Gastrocnemius medialis (tissue), 4 donors: Measurements from ENCODE around the gene AAK1. TPM values are rescaled to one million over a fixed set of nuclear protein-coding genes. Genes with fewer than 3 reads are reported as not detected.

Experiments
- ATAC-seq, 2 donors: fragments of 150-250 bp; one replicate each; pipeline ENCODE4 v1.9.1; 2016
- DNase-seq, 2 donors: peaks; one replicate each; pipeline ENCODE4 v3.0.0-alpha.2; 2019
- H3K27ac ChIP-seq, 4 donors: fragments of 200-600 bp; sonication (generic); 1 replicate in 1 of 4; 2 replicates in 3 of 4; pipeline ENCODE4 v1.5.1; 2016 to 2018; ENCODE audit warnings: mild to moderate bottlenecking in 2 of 4, moderate library complexity in 1 of 4
- H3K27me3 ChIP-seq, 3 donors: fragments of 200-600 bp; sonication (generic) in 2 of 3; 1 replicate in 1 of 3; 2 replicates in 2 of 3; pipeline versions ENCODE4 v1.5.1 to v1.6.0; 2016 to 2019; ENCODE audit warnings: mild to moderate bottlenecking in 1 of 3, moderate library complexity in 1 of 3
- H3K36me3 ChIP-seq, 2 donors: fragments of 200-600 bp; sonication (generic) in 1 of 2; one replicate each; pipeline ENCODE4 v1.5.1; 2017 to 2018
- H3K4me1 ChIP-seq, 2 donors: fragments of 200-600 bp; sonication (generic) in 1 of 2; one replicate each; pipeline ENCODE4 v1.5.1; 2016 to 2017; ENCODE audit warnings: mild to moderate bottlenecking in 2 of 2
- H3K4me3 ChIP-seq, 4 donors: fragments of 200-600 bp; sonication (generic) in 3 of 4; 1 replicate in 1 of 4; 2 replicates in 3 of 4; pipeline ENCODE4 v1.5.1; 2016 to 2019; ENCODE audit warnings: mild to moderate bottlenecking in 2 of 4
- H3K9me3 ChIP-seq, 3 donors: fragments of 200-600 bp; sonication (generic) in 2 of 3; 1 replicate in 1 of 3; 2 replicates in 2 of 3; pipeline ENCODE4 v1.5.1; 2016 to 2019
- POLR2A ChIP-seq, 2 donors: fragments of 450-650 bp; IDR thresholded peaks; one replicate each; pipeline ENCODE4 v1.6.1; 2017; ENCODE audit warnings: antibody characterized with exemption in 2 of 2, mild to moderate bottlenecking in 2 of 2, moderate library complexity in 2 of 2
- in situ Hi-C, 4 donors: fragments of 200-750 bp; cut with MboI; loops; one replicate each; pipeline versions ENCODE4 v1.15.0 to v1.8.0; 2017; ENCODE audit warnings: low sequenced_read_pairs in 4 of 4
- intact Hi-C: fragments of 100-400 bp; cut with DNase I; formaldehyde crosslinking; loops from one replicate; pipeline ENCODE4 v1.15.1; 2023; ENCODE audit warnings: low total_unique reads
- total RNA-seq, 4 donors: library from RNA; depleted of rRNA; stranded (reverse); fragments of >200 nt; gene quantifications; one replicate each; pipeline versions ENCODE4 v1.1.0 to v1.2.3, GENCODE V29; 2016
- TF ChIP-seq, protein P1 (sequence below), 5 experiments: fragments of 450-650 bp in 3 of 5; fragments of 200-600 bp in 2 of 5; sonication (generic) in 2 of 5; IDR thresholded peaks in 4 of 5; conservative IDR thresholded peaks in 1 of 5; 1 replicate in 4 of 5; 2 replicates in 1 of 5; pipeline ENCODE4 v1.5.1; 2016 to 2019; ENCODE audit warnings: antibody characterized with exemption in 5 of 5, mild to moderate bottlenecking in 3 of 5, moderate library complexity in 3 of 5

The AAK1 gene
- total RNA-seq, 4 donors from 2014 or later, result 30.0 to 47.3 (median 39.1) TPM

DNA sequence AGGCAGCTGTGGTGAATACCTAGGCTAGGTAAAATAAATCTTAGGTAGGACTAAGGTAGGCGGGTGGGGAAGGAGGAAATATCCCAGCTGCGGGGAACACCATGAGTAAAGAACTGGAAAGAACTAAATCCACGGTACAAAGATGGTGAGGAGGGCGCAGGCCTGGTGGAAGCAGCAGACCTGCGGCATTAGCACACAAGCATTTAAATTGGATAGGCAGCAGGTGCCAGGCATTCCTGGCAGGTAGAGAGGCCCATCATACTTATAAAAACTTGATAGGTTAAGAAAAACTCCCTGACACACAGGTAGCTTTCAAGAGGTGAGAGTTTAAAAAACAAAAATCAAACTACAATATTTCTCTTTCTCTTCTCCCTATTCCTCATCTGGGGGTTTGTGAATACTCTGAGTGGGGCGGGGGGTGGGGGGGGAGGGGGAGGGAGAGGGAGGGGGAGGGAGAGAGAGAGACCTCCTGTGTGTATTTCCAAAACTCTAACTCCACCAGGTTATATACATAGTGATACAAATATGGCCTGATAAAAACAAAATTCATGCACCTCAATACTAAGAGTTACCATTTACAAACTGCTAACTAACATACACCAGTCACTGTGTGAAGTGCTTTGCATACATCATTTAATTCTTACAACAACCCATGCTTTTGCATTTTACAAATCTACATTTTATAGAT, 13.5 kb downstream of the AAK1 start:
- Histone ChIP-seq H3K27ac (no peak overlapping the region), H3K4me1 (peaks cover 37 to 64% of the 10 kb centered on the region in 2 donors), H3K36me3 (no peaks in the 10 kb centered on the region), H3K9me3 (no peaks in the 10 kb centered on the region), H3K4me3 (no peak overlapping the region), H3K27me3 (no peaks in the 10 kb centered on the region)
- in situ Hi-C loops (no loop called here), intact Hi-C loops (no loop called here)
- TF ChIP-seq, protein P1, sequence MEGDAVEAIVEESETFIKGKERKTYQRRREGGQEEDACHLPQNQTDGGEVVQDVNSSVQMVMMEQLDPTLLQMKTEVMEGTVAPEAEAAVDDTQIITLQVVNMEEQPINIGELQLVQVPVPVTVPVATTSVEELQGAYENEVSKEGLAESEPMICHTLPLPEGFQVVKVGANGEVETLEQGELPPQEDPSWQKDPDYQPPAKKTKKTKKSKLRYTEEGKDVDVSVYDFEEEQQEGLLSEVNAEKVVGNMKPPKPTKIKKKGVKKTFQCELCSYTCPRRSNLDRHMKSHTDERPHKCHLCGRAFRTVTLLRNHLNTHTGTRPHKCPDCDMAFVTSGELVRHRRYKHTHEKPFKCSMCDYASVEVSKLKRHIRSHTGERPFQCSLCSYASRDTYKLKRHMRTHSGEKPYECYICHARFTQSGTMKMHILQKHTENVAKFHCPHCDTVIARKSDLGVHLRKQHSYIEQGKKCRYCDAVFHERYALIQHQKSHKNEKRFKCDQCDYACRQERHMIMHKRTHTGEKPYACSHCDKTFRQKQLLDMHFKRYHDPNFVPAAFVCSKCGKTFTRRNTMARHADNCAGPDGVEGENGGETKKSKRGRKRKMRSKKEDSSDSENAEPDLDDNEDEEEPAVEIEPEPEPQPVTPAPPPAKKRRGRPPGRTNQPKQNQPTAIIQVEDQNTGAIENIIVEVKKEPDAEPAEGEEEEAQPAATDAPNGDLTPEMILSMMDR (IDR thresholded peaks at IDR 0.05 in 4 of 5, conservative IDR thresholded peaks at IDR 0.05 in 1 of 5), result no peak
- no peak for TF ChIP-seq POLR2A (IDR thresholded peaks at IDR 0.05)
- no peak for DNase-seq
- ATAC-seq, result no peak

DNA sequence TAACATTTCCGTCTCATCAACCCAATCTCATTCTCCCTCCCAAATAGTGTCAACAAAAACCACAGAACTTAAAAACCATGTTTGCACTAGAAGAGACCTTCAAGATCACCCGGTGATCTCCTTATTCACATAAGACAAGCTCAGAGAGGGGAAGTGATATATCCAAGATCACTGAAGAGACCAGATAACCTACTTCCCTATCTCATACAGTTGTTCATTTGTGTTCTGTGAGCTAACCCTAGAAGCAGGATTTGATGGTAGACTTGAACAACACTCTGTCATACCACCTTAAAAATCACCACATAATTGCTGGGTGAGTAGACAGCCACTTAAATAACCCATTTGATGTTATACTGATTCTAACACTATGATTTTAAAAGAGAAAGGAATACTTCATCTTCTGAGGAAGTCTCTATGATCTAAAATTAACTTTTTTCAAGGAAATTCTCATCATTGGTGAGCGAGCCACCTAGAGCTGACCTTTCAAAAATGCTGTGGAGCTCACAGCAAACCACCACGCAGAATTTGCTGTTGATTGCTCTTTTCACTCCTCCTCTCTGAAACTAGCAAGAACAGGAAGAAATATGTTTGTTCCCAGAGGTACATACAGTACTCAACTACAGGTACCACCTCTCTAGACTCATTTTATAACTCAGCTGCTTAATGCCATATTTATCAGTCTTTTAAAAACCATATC, 15.1 kb downstream of the AAK1 start:
- DNase-seq (no peak), ATAC-seq (no peak)
- Histone ChIP-seq H3K4me1 (peaks cover 37 to 64% of the 10 kb centered on the region in 2 donors), H3K27ac (no peak overlapping the region), H3K4me3 (no peak overlapping the region), H3K9me3 (no peaks in the 10 kb centered on the region), H3K27me3 (no peaks in the 10 kb centered on the region), H3K36me3 (no peaks in the 10 kb centered on the region)
- TF ChIP-seq, protein P1 (IDR thresholded peaks at IDR 0.05 in 4 of 5, conservative IDR thresholded peaks at IDR 0.05 in 1 of 5), result no peak
- TF ChIP-seq POLR2A (IDR thresholded peaks at IDR 0.05), result no peak
- in situ Hi-C loops (no loop called here), intact Hi-C loops (no loop called here)

DNA sequence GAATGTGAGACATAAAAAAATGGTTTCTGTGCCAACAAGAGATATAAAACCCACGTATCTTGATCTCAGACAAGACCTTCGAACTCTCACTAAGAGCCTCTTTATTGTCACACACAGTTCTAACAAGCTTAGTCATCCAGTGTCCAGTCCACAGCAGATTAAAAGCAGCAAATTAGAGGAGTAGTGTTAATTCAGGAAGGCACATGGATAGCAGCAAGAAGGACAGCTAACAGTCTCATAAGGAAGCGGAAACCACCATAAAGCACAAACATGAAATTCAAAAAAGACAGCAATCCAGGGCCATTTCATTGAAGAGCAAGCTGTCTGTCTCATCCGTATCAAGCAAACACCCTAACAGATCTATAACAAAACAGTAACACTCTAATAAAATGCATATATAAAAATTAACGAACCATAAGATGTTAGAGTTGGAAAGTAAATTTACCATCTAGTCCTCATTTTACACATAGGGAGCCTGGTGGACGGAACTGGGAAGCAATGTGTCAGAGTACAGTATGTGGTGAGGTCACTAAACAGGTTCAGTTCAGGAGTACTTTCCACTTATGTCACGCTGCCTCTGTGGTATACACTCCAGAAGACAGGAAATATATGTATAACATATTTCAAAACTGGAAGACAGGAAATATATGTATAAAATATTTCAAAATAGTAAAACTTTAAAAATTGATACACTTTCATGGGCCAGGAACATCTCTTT, 18.3 kb downstream of the AAK1 start:
- Histone ChIP-seq H3K4me3 (no peak overlapping the region), H3K27ac (peak overlapping the region in 3 of 4 donors; percentile 15 to 59 (median 55))
- intact Hi-C loops, result no loop called here

DNA sequence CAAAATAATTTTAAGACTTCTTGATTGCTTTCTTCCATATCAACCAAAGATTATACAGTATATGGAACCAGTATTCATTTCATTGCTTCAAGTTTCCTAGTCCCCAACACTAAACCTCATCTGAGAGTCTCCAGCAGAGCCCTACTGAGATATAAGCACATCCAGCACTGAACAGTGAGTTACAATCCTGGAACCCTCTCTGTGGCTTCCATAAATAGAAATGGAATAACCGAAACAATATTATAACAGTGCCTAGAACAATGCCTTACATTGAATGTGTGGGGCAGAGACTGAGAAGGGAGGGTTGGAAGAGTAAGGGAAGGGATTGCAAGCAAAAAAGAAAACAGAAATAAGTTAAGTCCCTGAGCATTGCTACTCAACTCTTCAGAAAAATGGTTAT, 18.9 kb downstream of the AAK1 start:
- ATAC-seq, result peak in 1 of 2 donors; percentile 20
- DNase-seq, result no peak
- in situ Hi-C loops (no loop called here), intact Hi-C loops (no loop called here)
- H3K4me1 ChIP-seq, result peaks cover 37 to 60% of the 10 kb centered on the region in 2 donors
- H3K27ac ChIP-seq, result peak overlapping the region in 3 of 4 donors; percentile 15 to 59 (median 55)
- H3K36me3 ChIP-seq, result no peaks in the 10 kb centered on the region
- no peaks in the 10 kb centered on the region for H3K27me3 ChIP-seq
- H3K4me3 ChIP-seq, result no peak overlapping the region
- TF ChIP-seq, protein P1 (IDR thresholded peaks at IDR 0.05 in 4 of 5, conservative IDR thresholded peaks at IDR 0.05 in 1 of 5), result no peak
- H3K9me3 ChIP-seq, result no peaks in the 10 kb centered on the region

More for the DNA sequence above, 18.3 kb downstream of the AAK1 start:
- no peaks in the 10 kb centered on the region for H3K27me3 ChIP-seq
- no peaks in the 10 kb centered on the region for H3K36me3 ChIP-seq
- DNase-seq, result no peak
- TF ChIP-seq POLR2A (IDR thresholded peaks at IDR 0.05), result no peak
- TF ChIP-seq, protein P1 (IDR thresholded peaks at IDR 0.05 in 4 of 5, conservative IDR thresholded peaks at IDR 0.05 in 1 of 5), result no peak
- ATAC-seq, result peak; percentile 61 to 66
- H3K4me1 ChIP-seq, result peaks cover 32 to 54% of the 10 kb centered on the region in 2 donors
- H3K9me3 ChIP-seq, result no peaks in the 10 kb centered on the region
- in situ Hi-C loops, result no loop called here
